OCI-LY7 (cell line): ENCODE data around the gene THSD8.

Experiments
- EZH2phosphoT487 ChIP-seq: fragments of 200-600 bp; sonication (generic); IDR thresholded peaks from 2 replicates; pipeline ENCODE4 v1.6.1; 2018; ENCODE audit warnings: low read depth, borderline replicate concordance, mild to moderate bottlenecking, mixed run types, antibody characterized with exemption, low read length, moderate library complexity, mixed read lengths
- TF ChIP-seq, protein P1 (sequence below): fragments of 200-600 bp; sonication (generic); conservative IDR thresholded peaks from 2 replicates; pipeline ENCODE4 v1.5.1; 2014; ENCODE audit warnings: mild to moderate bottlenecking, antibody characterized with exemption, low read length, moderate library complexity, mixed read lengths

DNA sequence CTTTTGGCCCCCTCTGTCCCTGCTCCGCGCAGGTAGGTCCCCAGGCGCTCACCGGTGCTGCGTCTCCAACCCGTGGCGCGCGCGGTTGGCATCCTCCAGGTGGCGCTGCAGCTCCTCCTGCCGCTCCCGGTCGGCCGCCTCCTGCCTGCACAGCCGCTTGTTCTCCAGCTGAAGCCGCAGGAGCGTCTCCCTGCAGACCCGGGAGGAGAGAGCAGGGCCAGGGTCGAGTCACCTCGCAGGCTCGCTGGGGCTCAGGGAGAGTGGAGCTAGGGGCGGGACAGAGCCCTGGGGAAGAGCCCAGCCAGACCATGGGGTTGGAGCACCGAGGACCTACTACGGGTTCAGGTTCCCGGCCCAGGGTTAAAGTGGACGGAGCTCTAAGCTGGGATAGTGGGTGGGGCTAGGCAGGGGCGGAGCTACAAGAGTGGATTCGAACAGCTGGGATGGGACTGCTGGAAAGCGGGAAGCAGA, 35.8 kb upstream of the THSD8 start:
- TF ChIP-seq EZH2phosphoT487 = no peak
- TF ChIP-seq, protein P1, sequence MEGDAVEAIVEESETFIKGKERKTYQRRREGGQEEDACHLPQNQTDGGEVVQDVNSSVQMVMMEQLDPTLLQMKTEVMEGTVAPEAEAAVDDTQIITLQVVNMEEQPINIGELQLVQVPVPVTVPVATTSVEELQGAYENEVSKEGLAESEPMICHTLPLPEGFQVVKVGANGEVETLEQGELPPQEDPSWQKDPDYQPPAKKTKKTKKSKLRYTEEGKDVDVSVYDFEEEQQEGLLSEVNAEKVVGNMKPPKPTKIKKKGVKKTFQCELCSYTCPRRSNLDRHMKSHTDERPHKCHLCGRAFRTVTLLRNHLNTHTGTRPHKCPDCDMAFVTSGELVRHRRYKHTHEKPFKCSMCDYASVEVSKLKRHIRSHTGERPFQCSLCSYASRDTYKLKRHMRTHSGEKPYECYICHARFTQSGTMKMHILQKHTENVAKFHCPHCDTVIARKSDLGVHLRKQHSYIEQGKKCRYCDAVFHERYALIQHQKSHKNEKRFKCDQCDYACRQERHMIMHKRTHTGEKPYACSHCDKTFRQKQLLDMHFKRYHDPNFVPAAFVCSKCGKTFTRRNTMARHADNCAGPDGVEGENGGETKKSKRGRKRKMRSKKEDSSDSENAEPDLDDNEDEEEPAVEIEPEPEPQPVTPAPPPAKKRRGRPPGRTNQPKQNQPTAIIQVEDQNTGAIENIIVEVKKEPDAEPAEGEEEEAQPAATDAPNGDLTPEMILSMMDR = peak; percentile 87
